Sigmoid colon (tissue), 7 donors: ENCODE data around the gene TAF12. TPM values are rescaled to one million over a fixed set of nuclear protein-coding genes. Genes with fewer than 3 reads are reported as not detected.
A peak's percentile ranks its signal among the peaks of the same experiment; 100 is the strongest.
"Not testable (repeated sequence)": the region's sequence is repeated elsewhere in the genome, so short reads cannot be mapped to it uniquely, and the experiment has no call there.

ENCODE experiments used
- DNase-seq: peaks from one replicate; pipeline ENCODE4 v3.0.0-alpha.2; 2019
- H3K27ac ChIP-seq, 4 donors: fragments of 200-600 bp; sonication (generic); one replicate each; pipeline ENCODE4 v1.5.1; 2016 to 2019; ENCODE audit warnings: mild to moderate bottlenecking in 1 of 4
- H3K27me3 ChIP-seq, 3 donors: fragments of 200-600 bp; sonication (generic); one replicate each; pipeline ENCODE4 v1.5.1; 2019; ENCODE audit warnings: mild to moderate bottlenecking in 1 of 3
- H3K36me3 ChIP-seq, 4 donors: fragments of 200-600 bp; sonication (generic); one replicate each; pipeline ENCODE4 v1.5.1; 2016 to 2019
- H3K4me1 ChIP-seq, 4 donors: fragments of 200-600 bp; sonication (generic); one replicate each; pipeline ENCODE4 v1.5.1; 2017 to 2019
- H3K4me3 ChIP-seq, 4 donors: fragments of 200-600 bp; sonication (generic); one replicate each; pipeline ENCODE4 v1.5.1; 2017 to 2019; ENCODE audit warnings: mild to moderate bottlenecking in 2 of 4, moderate library complexity in 1 of 4
- H3K9me3 ChIP-seq, 4 donors: fragments of 200-600 bp in 3 of 4; sonication (generic) in 3 of 4; one replicate each; pipeline versions ENCODE4 v1.5.1 to v1.6.1; 2013 to 2019
- EP300 ChIP-seq, 4 donors: sonication (generic); formaldehyde crosslinking; IDR thresholded peaks; one replicate each; pipeline ENCODE4 v1.6.1; 2017; ENCODE audit warnings: antibody characterized with exemption in 4 of 4
- POLR2A ChIP-seq, 2 donors: fragments of 450-650 bp; IDR thresholded peaks; one replicate each; pipeline ENCODE4 v1.6.1; 2016; ENCODE audit warnings: antibody characterized with exemption in 2 of 2, mild to moderate bottlenecking in 2 of 2, moderate library complexity in 2 of 2
- POLR2AphosphoS5 ChIP-seq, 4 donors: sonication (generic); formaldehyde crosslinking; IDR thresholded peaks; one replicate each; pipeline ENCODE4 v1.6.1; 2017; ENCODE audit warnings: antibody characterized with exemption in 4 of 4
- WGBS, 2 donors: extraction: QIAGEN DNeasy Blood & Tissue Kit; methylation state at CpG; one replicate each; pipeline ENCODE4 v1.1.7; 2013; 5-methylcytosine and 5-hydroxymethylcytosine counted together
- intact Hi-C: fragments of 100-400 bp; cut with DNase I; formaldehyde crosslinking; loops from one replicate; pipeline ENCODE4 v1.15.1; 2023
- polyA plus RNA-seq, 3 donors: library from polyadenylated mRNA; stranded (reverse); fragments of 200-250 nt; gene quantifications; one replicate each; pipeline ENCODE4 v1.2.3, GENCODE V29; 2013
- total RNA-seq, 4 donors: library from RNA; depleted of rRNA; stranded (reverse); fragments of >200 nt; gene quantifications; one replicate each; pipeline ENCODE4 v1.1.0, GENCODE V29; 2016
- TF ChIP-seq, protein P1 (sequence below), 4 experiments: fragments of 450-650 bp in 3 of 4; fragments of 200-600 bp in 1 of 4; IDR thresholded peaks; one replicate each; pipeline ENCODE4 v1.5.1; 2016 to 2019; ENCODE audit warnings: antibody characterized with exemption in 4 of 4, mild to moderate bottlenecking in 3 of 4, moderate library complexity in 2 of 4
- donor health status: healthy with polysubstance abuse.
- donor health status: Bipolar disorder and iron deficiency.
- donor health status: healthy.

The TAF12 gene
- total and polyA plus RNA-seq, 7 donors: 16.8 to 27.5 (median 20.4) TPM

DNA sequence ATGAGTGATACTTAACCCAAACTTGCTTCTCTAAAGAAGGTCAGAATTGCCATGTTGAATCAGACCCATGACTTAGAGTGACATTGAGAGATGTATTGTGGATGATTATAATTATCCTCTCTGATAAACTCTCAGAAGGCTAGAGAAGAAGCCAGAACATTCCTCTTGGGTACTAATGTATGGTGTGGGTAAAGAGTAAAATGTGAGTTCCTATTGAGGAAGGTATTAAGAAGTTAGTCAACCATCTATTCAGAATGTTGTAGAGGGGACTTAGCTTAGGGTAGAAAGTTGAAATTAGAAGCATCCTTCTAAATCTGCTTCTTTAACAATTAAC lies 33.0 kb upstream of the TAF12 start:
- intact Hi-C loops: no loop called here
- Histone ChIP-seq H3K27me3 (no peaks in the 10 kb centered on the region), H3K27ac (no peak overlapping the region), H3K4me1 (no peaks in the 10 kb centered on the region), H3K36me3 (no peaks in the 10 kb centered on the region), H3K9me3 (no peaks in the 10 kb centered on the region), H3K4me3 (no peak overlapping the region)
- no peak for DNase-seq
- TF ChIP-seq, protein P1, sequence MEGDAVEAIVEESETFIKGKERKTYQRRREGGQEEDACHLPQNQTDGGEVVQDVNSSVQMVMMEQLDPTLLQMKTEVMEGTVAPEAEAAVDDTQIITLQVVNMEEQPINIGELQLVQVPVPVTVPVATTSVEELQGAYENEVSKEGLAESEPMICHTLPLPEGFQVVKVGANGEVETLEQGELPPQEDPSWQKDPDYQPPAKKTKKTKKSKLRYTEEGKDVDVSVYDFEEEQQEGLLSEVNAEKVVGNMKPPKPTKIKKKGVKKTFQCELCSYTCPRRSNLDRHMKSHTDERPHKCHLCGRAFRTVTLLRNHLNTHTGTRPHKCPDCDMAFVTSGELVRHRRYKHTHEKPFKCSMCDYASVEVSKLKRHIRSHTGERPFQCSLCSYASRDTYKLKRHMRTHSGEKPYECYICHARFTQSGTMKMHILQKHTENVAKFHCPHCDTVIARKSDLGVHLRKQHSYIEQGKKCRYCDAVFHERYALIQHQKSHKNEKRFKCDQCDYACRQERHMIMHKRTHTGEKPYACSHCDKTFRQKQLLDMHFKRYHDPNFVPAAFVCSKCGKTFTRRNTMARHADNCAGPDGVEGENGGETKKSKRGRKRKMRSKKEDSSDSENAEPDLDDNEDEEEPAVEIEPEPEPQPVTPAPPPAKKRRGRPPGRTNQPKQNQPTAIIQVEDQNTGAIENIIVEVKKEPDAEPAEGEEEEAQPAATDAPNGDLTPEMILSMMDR (IDR thresholded peaks at IDR 0.05): no peak
- no peak for TF ChIP-seq POLR2A (IDR thresholded peaks at IDR 0.05)
- TF ChIP-seq POLR2AphosphoS5 (IDR thresholded peaks at IDR 0.05): no peak
- no peak for TF ChIP-seq EP300 (IDR thresholded peaks at IDR 0.05)

GRCh38 chr1:28672971-28673370 lies 30.1 kb upstream of the TAF12 start:
- H3K9me3 ChIP-seq, H3K4me3 ChIP-seq, H3K27me3 ChIP-seq, H3K27ac ChIP-seq, intact Hi-C loops, H3K36me3 ChIP-seq, DNase-seq: not testable (repeated sequence)
- peaks cover 0 to 14% (median 13%) of the 10 kb centered on the region in 4 donors for H3K4me1 ChIP-seq
- 95 to 97% methylated on average over 15 of the region's 15 CpGs for WGBS, 2 donors

DNA sequence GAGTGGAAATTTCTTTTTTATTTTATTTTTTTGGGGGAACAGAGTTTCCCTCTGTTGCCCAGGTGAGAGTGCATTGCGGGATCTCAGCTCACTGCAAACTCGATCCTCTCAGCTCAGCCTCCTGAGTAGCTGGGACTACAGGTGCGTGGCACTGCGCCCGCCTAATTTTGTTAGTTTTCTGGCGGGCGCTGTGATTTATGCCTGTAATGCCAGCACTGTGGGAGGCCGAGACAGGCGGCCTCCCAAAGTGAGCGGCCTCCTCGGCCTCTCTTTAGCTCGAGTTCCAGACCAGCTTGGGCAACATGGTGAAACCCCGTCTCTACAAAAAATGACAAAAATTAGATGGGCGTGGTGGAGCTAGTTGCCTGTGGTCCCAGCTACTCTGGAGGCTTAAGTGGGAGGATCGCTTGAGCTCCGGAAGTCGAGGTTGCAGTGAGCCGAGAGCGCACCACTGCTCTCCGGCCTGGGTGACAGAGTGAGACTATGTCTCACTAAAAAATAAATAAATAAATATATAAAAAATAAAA lies 28.4 kb upstream of the TAF12 start:
- no peaks in the 10 kb centered on the region for H3K9me3 ChIP-seq
- intact Hi-C loops: no loop called here
- TF ChIP-seq, protein P1 (IDR thresholded peaks at IDR 0.05): no peak
- TF ChIP-seq EP300 (IDR thresholded peaks at IDR 0.05): no peak
- TF ChIP-seq POLR2AphosphoS5 (IDR thresholded peaks at IDR 0.05): no peak
- TF ChIP-seq POLR2A (IDR thresholded peaks at IDR 0.05): no peak
- H3K4me1 ChIP-seq: peaks cover 0 to 20% (median 19%) of the 10 kb centered on the region in 4 donors
- 96% methylated on average over 20 of the region's 20 CpGs for WGBS, 2 donors
- DNase-seq: no peak
- H3K4me3 ChIP-seq: no peak overlapping the region
- H3K27me3 ChIP-seq: no peaks in the 10 kb centered on the region
- no peak overlapping the region for H3K27ac ChIP-seq
- H3K36me3 ChIP-seq: no peaks in the 10 kb centered on the region

- DNase-seq: peak; percentile 77
Observed at GRCh38 chr1:28668956-28669723, 26.3 kb upstream of the TAF12 start.

More at GRCh38 chr1:28668956-28669723, 26.3 kb upstream of the TAF12 start:
- peaks cover 0 to 20% (median 19%) of the 10 kb centered on the region in 4 donors for H3K4me1 ChIP-seq
- TF ChIP-seq POLR2A (IDR thresholded peaks at IDR 0.05): no peak
- TF ChIP-seq, protein P1 (IDR thresholded peaks at IDR 0.05): no peak
- no peak for TF ChIP-seq EP300 (IDR thresholded peaks at IDR 0.05)
- TF ChIP-seq POLR2AphosphoS5 (IDR thresholded peaks at IDR 0.05): peak in 1 of 4 donors; percentile 42
- peak overlapping the region; percentile 95 to 100 (median 98) for H3K4me3 ChIP-seq
- H3K27ac ChIP-seq: peak overlapping the region; percentile 99 to 100 (median 100)
- no peaks in the 10 kb centered on the region for H3K9me3 ChIP-seq
- no peaks in the 10 kb centered on the region for H3K36me3 ChIP-seq
- H3K27me3 ChIP-seq: no peaks in the 10 kb centered on the region
- intact Hi-C loops: loop anchor here (1.0 to 2.0 kb wide), 3 partner anchors 21 to 68 kb away; partner anchors contain the start of genes RNU11, TAF12 and YTHDF2
- WGBS, 2 donors: 0 to 1% methylated on average over 63 of the region's 63 CpGs
